ENCODE results near the gene UBE2E2.

Gene UBE2E2

DNA sequence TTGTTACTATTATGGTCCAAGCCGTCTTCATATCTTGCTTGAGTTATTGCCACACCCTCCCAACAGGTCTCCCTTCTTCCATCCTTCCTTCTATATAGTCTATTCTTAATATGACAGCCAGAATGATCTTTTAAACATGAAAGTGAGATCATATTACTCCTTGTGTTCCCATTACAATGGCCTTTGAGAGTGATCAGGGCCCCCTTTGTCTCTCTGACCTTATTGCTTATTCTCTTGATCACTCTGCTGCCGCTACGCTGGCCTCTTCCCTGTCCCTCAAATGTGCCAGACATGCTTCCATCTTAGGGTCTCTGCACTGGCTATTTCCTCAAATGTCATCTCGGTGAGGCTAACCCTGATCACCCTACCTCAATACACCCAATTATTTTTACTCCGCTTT, 38.1 kb downstream of the UBE2E2 start:
- Histone ChIP-seq H3K9me2 (replicated peaks; ENCODE audit: control insufficient read depth, low read length) (no peaks in the 10 kb centered on the region), H3K79me2 (ENCODE audit: control insufficient read depth, low read length) (peaks cover 56% of the 10 kb centered on the region), H3K9me3 (ENCODE audit: control insufficient read depth, insufficient read depth, low read length) (no peaks in the 10 kb centered on the region), H3K4me2 (ENCODE audit: low read length) (no peak overlapping the region), H3F3A (ENCODE audit: control insufficient read depth, insufficient read depth) (no peaks in the 10 kb centered on the region), H3K4me1 (ENCODE audit: control insufficient read depth, low read length) (no peaks in the 10 kb centered on the region), H4K20me1 (ENCODE audit: control insufficient read depth, insufficient read depth, low read depth, low read length) (no peaks in the 10 kb centered on the region), H3K36me3 (ENCODE audit: control insufficient read depth, low read length) (no peaks in the 10 kb centered on the region), H3K27ac (ENCODE audit: low read depth, low read length) (no peak overlapping the region), H3K27me3 (ENCODE audit: control insufficient read depth, low read length) (no peaks in the 10 kb centered on the region), H3K4me3 (ENCODE audit: low read length) (no peak overlapping the region)
- TF ChIP-seq EZH2phosphoT487 (IDR thresholded peaks at IDR 0.05; ENCODE audit: borderline replicate concordance, low read length), result no peak
- TF ChIP-seq, protein P1, sequence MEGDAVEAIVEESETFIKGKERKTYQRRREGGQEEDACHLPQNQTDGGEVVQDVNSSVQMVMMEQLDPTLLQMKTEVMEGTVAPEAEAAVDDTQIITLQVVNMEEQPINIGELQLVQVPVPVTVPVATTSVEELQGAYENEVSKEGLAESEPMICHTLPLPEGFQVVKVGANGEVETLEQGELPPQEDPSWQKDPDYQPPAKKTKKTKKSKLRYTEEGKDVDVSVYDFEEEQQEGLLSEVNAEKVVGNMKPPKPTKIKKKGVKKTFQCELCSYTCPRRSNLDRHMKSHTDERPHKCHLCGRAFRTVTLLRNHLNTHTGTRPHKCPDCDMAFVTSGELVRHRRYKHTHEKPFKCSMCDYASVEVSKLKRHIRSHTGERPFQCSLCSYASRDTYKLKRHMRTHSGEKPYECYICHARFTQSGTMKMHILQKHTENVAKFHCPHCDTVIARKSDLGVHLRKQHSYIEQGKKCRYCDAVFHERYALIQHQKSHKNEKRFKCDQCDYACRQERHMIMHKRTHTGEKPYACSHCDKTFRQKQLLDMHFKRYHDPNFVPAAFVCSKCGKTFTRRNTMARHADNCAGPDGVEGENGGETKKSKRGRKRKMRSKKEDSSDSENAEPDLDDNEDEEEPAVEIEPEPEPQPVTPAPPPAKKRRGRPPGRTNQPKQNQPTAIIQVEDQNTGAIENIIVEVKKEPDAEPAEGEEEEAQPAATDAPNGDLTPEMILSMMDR (IDR thresholded peaks at IDR 0.05; ENCODE audit: low read depth, low read length, poor library complexity, severe bottlenecking), result no peak

DNA sequence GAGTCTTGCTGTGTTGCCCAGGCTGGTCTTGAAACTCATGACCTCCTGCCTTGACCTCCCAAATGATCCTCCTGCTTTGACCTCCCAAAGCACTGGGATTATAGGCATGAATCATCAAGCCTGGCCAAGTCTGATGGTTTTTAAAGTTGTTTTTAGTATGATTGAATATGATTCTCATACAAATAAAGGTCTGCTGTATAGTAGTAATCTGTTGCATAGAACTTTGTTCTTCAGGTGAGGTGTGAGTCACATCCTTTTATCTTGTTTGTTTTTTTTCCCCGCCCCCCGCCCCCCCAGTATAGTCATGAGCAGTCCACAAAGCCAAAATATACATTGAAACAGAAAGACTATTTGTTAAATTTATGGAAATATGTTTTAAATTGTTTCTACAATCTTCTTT, 39.0 kb downstream of the UBE2E2 start:
- no peaks in the 10 kb centered on the region for H3K9me2 ChIP-seq (replicated peaks; ENCODE audit: control insufficient read depth, low read length)
- no peak overlapping the region for H3K4me2 ChIP-seq (ENCODE audit: low read length)
- H3K27ac ChIP-seq (ENCODE audit: low read depth, low read length), result no peak overlapping the region
- no peak overlapping the region for H3K4me3 ChIP-seq (ENCODE audit: low read length)
- no peaks in the 10 kb centered on the region for H4K20me1 ChIP-seq (ENCODE audit: control insufficient read depth, insufficient read depth, low read depth, low read length)
- H3K27me3 ChIP-seq (ENCODE audit: control insufficient read depth, low read length), result no peaks in the 10 kb centered on the region
- TF ChIP-seq, protein P1 (IDR thresholded peaks at IDR 0.05; ENCODE audit: low read depth, low read length, poor library complexity, severe bottlenecking), result no peak
- TF ChIP-seq EZH2phosphoT487 (IDR thresholded peaks at IDR 0.05; ENCODE audit: borderline replicate concordance, low read length), result no peak
- no peaks in the 10 kb centered on the region for H3K9me3 ChIP-seq (ENCODE audit: control insufficient read depth, insufficient read depth, low read length)
- no peaks in the 10 kb centered on the region for H3K36me3 ChIP-seq (ENCODE audit: control insufficient read depth, low read length)
- no peaks in the 10 kb centered on the region for H3F3A ChIP-seq (ENCODE audit: control insufficient read depth, insufficient read depth)
- H3K4me1 ChIP-seq (ENCODE audit: control insufficient read depth, low read length), result no peaks in the 10 kb centered on the region
- peaks cover 52% of the 10 kb centered on the region for H3K79me2 ChIP-seq (ENCODE audit: control insufficient read depth, low read length)

DNA sequence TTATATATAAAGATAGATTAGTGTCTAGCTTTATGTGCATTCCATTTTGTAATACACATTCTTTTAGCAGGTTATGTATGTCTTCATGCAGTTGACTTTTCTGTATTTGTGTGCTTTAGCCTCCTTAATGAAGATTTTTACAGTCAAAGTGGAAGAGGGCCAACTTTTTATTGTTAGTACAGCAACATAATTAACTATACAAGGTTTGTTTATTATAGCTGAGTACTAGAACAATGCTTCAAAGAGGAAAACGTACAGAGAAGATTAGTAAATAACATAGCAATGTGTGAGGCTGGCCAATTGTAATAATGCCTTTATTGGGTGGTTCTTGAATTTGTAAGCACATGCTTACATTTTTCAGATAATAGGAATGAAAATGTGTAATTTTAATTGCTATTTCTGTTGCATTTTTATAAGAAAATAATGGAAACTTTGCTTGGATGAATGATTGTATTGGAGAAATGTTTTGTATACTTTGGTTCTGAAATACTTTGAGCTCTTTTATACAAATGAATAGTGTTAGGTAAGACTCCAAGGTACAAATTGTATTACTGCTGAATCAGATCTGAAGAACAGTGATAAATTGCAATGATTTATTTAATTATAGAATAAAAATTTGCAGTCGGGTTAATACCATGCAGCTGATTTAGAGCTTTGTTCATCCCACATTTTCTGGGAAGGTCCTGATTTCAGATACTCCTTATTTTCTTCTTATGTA, 41.4 kb downstream of the UBE2E2 start:
- Histone ChIP-seq H3K4me2 (ENCODE audit: low read length) (no peak overlapping the region), H4K20me1 (ENCODE audit: control insufficient read depth, insufficient read depth, low read depth, low read length) (no peaks in the 10 kb centered on the region), H3F3A (ENCODE audit: control insufficient read depth, insufficient read depth) (no peaks in the 10 kb centered on the region), H3K4me1 (ENCODE audit: control insufficient read depth, low read length) (no peaks in the 10 kb centered on the region), H3K4me3 (ENCODE audit: low read length) (no peak overlapping the region), H3K9me2 (replicated peaks; ENCODE audit: control insufficient read depth, low read length) (no peaks in the 10 kb centered on the region), H3K9me3 (ENCODE audit: control insufficient read depth, insufficient read depth, low read length) (no peaks in the 10 kb centered on the region), H3K36me3 (ENCODE audit: control insufficient read depth, low read length) (no peaks in the 10 kb centered on the region), H3K79me2 (ENCODE audit: control insufficient read depth, low read length) (peaks cover 51% of the 10 kb centered on the region), H3K27me3 (ENCODE audit: control insufficient read depth, low read length) (no peaks in the 10 kb centered on the region), H3K27ac (ENCODE audit: low read depth, low read length) (no peak overlapping the region)
- TF ChIP-seq, protein P1 (IDR thresholded peaks at IDR 0.05; ENCODE audit: low read depth, low read length, poor library complexity, severe bottlenecking), result no peak
- TF ChIP-seq EZH2phosphoT487 (IDR thresholded peaks at IDR 0.05; ENCODE audit: borderline replicate concordance, low read length), result no peak
